Natural killer cell (primary cell): ENCODE results near the gene ARSI. TPM values are rescaled to one million over a fixed set of nuclear protein-coding genes. Genes with fewer than 3 reads are reported as not detected.

Experiments used
- ATAC-seq, 3 donors: fragments of 150-1000 bp in 2 of 3; fragments of 200-7000 bp in 1 of 3; cut with Tn5 transposase; 1 replicate in 1 of 3; 2 replicates in 2 of 3; pipeline ENCODE4 v1.10.0; 2021; ENCODE audit warnings: mild to moderate bottlenecking in 2 of 3, moderate library complexity in 2 of 3
- DNase-seq, 2 donors: peaks; one replicate each; pipeline versions ENCODE4 v3.0.0 to v3.0.0-alpha.2; 2013 to 2021; ENCODE audit warnings: mixed read lengths in 1 of 2
- H3K27ac ChIP-seq: one replicate; pipeline ENCODE4 v1.5.1; 2013; ENCODE audit warnings: mild to moderate bottlenecking, low read length
- H3K27me3 ChIP-seq: one replicate; pipeline ENCODE4 v1.6.1; 2013; ENCODE audit warnings: low read length; ENCODE audit not compliant: control insufficient read depth, insufficient read depth
- H3K36me3 ChIP-seq: one replicate; pipeline ENCODE4 v1.6.1; 2013; ENCODE audit warnings: low read length; ENCODE audit not compliant: control insufficient read depth, insufficient read depth
- H3K4me1 ChIP-seq: one replicate; pipeline ENCODE4 v1.6.1; 2013; ENCODE audit warnings: low read length; ENCODE audit not compliant: control insufficient read depth, insufficient read depth
- H3K4me3 ChIP-seq: one replicate; pipeline ENCODE4 v1.5.1; 2013; ENCODE audit warnings: low read length
- H3K9me3 ChIP-seq: one replicate; pipeline ENCODE4 v1.6.1; 2013; ENCODE audit warnings: low read length; ENCODE audit not compliant: control insufficient read depth, insufficient read depth
- H3K27ac Mint-ChIP-seq, 2 donors: one replicate each; pipeline ENCODE4 v1.8.0; 2022; ENCODE audit warnings: mild to moderate bottlenecking in 2 of 2, mixed read lengths in 2 of 2, moderate library complexity in 1 of 2
- H3K27me3 Mint-ChIP-seq, 2 donors: one replicate each; pipeline ENCODE4 v1.8.0; 2022; ENCODE audit warnings: low read depth in 2 of 2, mixed read lengths in 2 of 2
- H3K36me3 Mint-ChIP-seq: one replicate; pipeline ENCODE4 v1.8.0; 2022; ENCODE audit warnings: mixed read lengths
- H3K4me1 Mint-ChIP-seq, 2 donors: one replicate each; pipeline ENCODE4 v1.8.0; 2022; ENCODE audit warnings: mixed read lengths in 2 of 2
- H3K4me3 Mint-ChIP-seq: one replicate; pipeline ENCODE4 v1.8.0; 2022; ENCODE audit warnings: mild to moderate bottlenecking, moderate library complexity, mixed read lengths
- H3K9me3 Mint-ChIP-seq, 2 donors: one replicate each; pipeline ENCODE4 v1.8.0; 2022; ENCODE audit warnings: mixed read lengths in 2 of 2
- CTCF ChIP-seq: fragments of 200-600 bp; IDR thresholded peaks from one replicate; pipeline ENCODE4 v1.8.0; 2022; ENCODE audit warnings: antibody characterized with exemption
- WGBS: methylation state at CpG from one replicate; pipeline ENCODE4 v1.1.7; 2013; ENCODE audit warnings: missing lambda C conversion rate; ENCODE audit not compliant: insufficient coverage; 5-methylcytosine and 5-hydroxymethylcytosine counted together
- intact Hi-C: fragments of 100-400 bp; cut with micrococcal nuclease; formaldehyde crosslinking; loops from one replicate; pipeline ENCODE4 v1.14.2; 2022
- total RNA-seq, 4 donors: library from RNA; stranded (reverse); fragments of 120-200 nt in 1 of 4; gene quantifications; one replicate each; pipeline versions ENCODE4 v1.2.3 to v1.2.4, GENCODE V29; 2013 to 2022

Gene ARSI
- total RNA-seq, 3 donors from 2014 or later (not counting 1 experiment from before 2014, with no cell fraction given): 0.19 TPM; not detected in 2

- no peak overlapping the region for H3K4me3 Mint-ChIP-seq
- H3K27ac Mint-ChIP-seq: no peak overlapping the region
- 33% methylated on average over 1 of the region's 1 CpG for WGBS
- no peak for TF ChIP-seq CTCF
- Histone ChIP-seq H3K27me3 (peaks cover 2% of the 10 kb centered on the region), H3K4me3 (no peak overlapping the region), H3K27ac (no peak overlapping the region), H3K4me1 (no peaks in the 10 kb centered on the region), H3K9me3 (no peaks in the 10 kb centered on the region), H3K36me3 (no peaks in the 10 kb centered on the region)
- peaks cover 9 to 10% of the 10 kb centered on the region in 2 donors for H3K4me1 Mint-ChIP-seq
- peaks cover 26 to 30% of the 10 kb centered on the region in 2 donors for H3K27me3 Mint-ChIP-seq
- ATAC-seq: no peak
- H3K9me3 Mint-ChIP-seq: no peaks in the 10 kb centered on the region
- H3K36me3 Mint-ChIP-seq: no peaks in the 10 kb centered on the region
- intact Hi-C loops: no loop called here
- DNase-seq: no peak
Observed at GRCh38 chr5:150301170-150301505, 1.6 kb downstream of the ARSI start.

GRCh38 chr5:150300496-150301169 is 2.1 kb downstream of the ARSI start:
- H3K27ac ChIP-seq: no peak overlapping the region
- H3K27me3 ChIP-seq: peaks cover 2% of the 10 kb centered on the region
- no peaks in the 10 kb centered on the region for H3K9me3 ChIP-seq
- no peak overlapping the region for H3K4me3 ChIP-seq
- H3K36me3 ChIP-seq: no peaks in the 10 kb centered on the region
- WGBS: 92% methylated on average over 13 of the region's 13 CpGs
- no peaks in the 10 kb centered on the region for H3K9me3 Mint-ChIP-seq
- H3K27me3 Mint-ChIP-seq: peaks cover 26 to 30% of the 10 kb centered on the region in 2 donors
- no peak overlapping the region for H3K27ac Mint-ChIP-seq
- H3K4me1 ChIP-seq: no peaks in the 10 kb centered on the region
- peaks cover 4 to 5% of the 10 kb centered on the region in 2 donors for H3K4me1 Mint-ChIP-seq
- no peak for TF ChIP-seq CTCF
- DNase-seq (no peak), ATAC-seq (no peak)
- H3K4me3 Mint-ChIP-seq: no peak overlapping the region
- intact Hi-C loops: no loop called here
- no peaks in the 10 kb centered on the region for H3K36me3 Mint-ChIP-seq

- intact Hi-C loops: no loop called here
- H3K27ac ChIP-seq: no peak overlapping the region
- Mint-ChIP-seq H3K4me1 (no peaks in the 10 kb centered on the region), H3K9me3 (no peaks in the 10 kb centered on the region), H3K27me3 (peaks cover 26 to 30% of the 10 kb centered on the region in 2 donors), H3K36me3 (no peaks in the 10 kb centered on the region), H3K27ac (no peak overlapping the region), H3K4me3 (no peak overlapping the region)
- H3K4me3 ChIP-seq: no peak overlapping the region
- WGBS: 84% methylated on average over 6 of the region's 6 CpGs
- TF ChIP-seq CTCF: no peak
- H3K9me3 ChIP-seq: no peaks in the 10 kb centered on the region
- H3K4me1 ChIP-seq: no peaks in the 10 kb centered on the region
- ATAC-seq (no peak), DNase-seq (no peak)
- peaks cover 2% of the 10 kb centered on the region for H3K27me3 ChIP-seq
- H3K36me3 ChIP-seq: no peaks in the 10 kb centered on the region
Observed at GRCh38 chr5:150299571-150300327, 3.0 kb downstream of the ARSI start.
